Measurements from ENCODE around the gene MICU1.
"Not testable (repeated sequence)": the region's sequence is repeated elsewhere in the genome, so short reads cannot be mapped to it uniquely, and the experiment has no call there.

Gene MICU1

DNA sequence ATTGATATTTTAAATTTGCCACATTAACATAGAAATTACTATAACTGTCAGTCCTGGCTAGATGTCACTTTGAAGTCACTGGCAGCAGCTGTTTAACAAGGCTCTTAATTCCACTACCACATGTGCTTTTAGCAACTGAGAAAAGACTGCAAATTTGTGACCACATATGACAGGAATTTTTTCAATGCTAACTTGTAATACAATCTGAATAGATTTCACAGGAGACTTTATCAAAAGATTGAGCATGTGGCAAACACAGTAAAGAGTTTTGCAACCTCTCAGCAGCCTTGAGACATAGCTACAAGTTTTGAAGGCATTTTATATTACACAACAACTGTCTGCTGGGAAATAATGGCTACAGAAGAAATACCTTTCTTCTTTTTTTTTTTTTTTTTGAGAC, 73.0 kb downstream of the MICU1 start:
- DNase-seq, result no peak

DNA sequence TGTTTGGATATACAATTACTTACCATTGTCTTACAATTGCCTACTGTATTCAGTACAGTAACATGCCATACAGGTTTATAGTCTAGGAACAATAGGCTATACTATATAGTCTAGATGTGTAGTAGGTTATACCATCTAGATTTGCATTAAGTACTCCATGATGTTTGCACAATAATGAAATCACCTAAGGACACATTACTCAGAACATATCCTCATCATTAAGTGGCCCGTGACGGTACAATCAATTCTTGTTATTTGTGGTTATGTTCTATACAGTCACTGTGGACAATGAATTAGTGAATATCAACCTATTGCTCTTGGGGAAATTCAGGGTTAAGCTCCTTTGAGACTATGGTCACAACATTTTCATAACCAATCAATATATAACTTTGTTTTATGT, 75.6 kb downstream of the MICU1 start:
- DNase-seq, result no peak

DNA sequence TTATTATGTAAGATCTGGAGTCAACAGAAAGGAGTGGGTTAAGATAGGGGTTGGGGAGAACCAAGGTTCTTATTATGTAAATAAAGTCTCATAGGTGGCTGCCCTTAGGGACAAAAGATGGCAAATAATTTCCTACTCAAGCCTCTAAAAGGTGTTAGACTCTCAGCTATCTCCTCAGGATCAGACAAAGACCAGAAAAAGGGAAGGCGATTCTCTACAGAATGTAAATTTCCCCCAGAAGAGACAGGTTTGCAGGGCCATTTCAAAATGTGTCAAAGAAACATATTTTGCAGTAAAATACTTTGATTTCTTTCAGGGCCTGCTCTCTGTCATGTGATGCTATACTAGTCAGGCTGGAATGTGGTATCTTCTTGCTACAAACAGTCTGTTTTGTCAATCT, 80.3 kb downstream of the MICU1 start:
- no peak for DNase-seq

DNA sequence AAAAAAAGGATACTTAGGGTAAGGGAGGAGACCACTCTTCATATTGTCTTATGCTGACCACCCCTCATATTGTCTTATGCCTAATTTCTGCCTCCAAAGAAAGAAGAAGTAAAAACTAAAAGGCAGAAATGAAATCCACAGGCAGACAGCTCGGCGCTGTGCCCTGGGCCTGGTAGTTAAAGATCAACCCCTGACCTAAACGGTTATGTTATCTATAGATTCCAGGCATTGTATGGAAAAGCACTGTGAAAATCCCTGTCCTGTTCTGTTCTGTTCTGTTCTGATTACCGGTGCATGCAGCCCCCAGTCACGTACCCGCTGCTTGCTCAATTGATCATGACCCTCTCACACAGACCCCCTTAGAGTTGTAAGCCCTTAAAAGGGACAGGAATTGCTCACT, 82.0 kb downstream of the MICU1 start:
- DNase-seq, result not testable (repeated sequence)

DNA sequence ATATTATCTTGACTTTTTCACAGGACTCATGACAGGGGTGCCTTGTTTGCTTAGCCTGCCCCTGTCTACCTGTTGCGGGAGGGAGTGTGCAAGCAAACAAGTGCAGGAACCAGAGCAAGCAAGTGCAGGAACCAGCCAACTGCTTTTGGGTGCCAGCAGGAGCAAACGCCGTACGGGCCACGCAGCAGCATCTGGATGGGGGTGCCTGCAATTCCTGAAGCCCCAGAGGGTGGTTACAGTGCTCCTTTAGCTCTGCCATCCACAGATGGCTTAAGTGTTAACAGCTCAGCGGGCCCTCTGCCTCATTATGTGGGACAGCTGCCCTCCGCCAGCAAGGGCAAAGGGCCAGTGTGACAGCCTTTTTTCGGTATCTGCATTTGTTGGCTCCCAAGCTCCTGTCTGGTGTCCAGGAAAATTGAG, 83.5 kb downstream of the MICU1 start:
- DNase-seq, result no peak

DNA sequence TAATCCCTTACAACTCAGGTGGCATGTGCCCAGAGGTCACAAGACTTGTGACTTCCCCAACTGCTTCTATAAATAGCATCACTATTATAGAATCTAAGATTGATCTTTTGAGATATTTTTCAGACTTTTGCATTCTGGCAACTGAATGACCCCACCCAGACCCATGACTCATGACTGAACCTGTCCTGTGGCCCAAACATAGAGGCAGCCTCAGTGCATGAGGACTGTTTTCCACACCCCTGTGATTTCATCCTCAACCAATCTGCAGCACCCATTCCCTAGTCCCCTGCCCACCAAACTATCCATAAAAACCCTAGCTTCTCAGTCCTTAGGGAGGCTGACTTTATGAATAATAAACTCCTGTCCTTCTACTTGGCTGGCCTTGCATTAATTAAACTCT, 84.5 kb downstream of the MICU1 start:
- no peak for DNase-seq

DNA sequence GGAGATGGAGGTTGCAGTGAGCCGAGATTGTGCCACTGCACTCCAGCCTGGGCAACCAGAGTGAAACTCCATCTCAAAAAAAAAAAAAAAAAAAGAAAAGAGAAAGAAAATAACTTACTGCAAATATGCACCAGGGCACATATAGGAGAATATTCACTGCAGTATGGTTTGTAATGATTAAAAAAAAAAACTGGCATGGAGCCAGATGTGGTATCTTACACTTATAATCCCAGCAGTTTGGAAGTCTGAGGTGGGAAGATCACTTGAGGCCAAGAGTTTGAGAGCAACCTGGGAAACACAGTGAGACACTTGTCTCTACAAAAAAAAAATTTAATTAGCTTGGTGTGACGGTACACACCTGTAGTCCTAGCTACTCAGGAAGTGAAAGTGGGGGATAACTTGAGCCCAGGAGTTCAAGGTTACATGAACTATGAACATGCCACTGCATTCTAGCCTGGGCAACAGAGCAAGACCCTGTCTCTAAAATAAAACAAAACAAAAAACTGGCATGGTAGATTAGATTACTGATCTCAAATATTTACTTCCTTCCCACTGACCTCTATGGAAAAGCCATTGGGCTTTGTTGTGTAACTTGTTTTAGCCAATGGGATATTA, 85.6 kb downstream of the MICU1 start:
- DNase-seq, result no peak

DNA sequence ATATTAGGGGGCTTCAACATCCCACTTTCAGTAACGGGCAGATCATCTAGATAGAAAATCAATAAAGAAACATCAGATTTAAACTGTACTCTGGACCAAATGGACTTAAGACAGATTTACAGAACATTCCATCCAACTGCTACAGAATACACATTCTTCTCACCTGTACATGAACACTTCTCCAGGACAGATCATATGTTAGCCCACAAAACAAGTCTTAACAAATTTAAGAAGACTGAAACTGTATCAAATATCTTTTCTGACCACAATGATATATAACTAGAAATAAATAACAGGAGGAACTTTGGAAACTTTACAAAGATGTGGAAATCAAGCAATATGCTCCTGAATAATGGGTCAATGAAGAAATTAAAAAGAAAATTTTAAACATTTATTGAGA, 86.7 kb downstream of the MICU1 start:
- no peak for DNase-seq

DNA sequence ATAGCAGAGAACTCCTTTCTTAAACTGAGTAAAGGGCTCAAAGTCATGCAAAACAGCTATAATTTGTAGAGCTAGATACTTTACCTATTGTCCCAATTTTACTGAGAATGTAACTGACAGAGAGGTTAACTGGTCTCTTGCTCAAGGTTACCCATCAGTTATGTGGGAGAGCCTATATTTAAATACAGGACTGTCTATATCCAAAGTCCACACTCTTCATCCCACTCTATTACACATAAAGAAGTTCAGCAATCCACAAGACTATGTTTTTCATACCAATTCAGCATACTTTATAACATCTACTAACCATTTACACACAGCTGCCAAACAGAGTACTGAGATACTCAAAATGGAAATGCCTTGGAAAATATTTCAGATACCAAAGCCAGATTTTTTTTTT, 100.2 kb downstream of the MICU1 start:
- DNase-seq, result no peak

DNA sequence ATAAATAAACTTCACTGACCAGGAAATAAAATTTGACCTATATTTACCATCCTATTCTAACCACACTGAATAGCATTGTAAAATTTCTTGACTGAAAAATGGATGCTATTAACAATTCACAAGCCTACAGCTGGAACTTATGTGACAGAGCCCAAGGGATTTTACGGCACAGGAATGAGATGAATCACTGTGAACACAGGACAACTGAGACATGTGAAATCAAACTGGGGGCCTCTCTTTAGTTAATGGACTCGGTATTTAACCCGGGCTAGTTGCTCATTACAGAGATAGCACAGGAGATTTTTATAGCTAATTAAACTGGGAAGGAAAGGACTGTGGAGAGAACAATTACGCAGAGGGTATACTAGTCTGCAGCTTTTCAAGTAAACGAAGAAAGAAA, 100.6 kb downstream of the MICU1 start:
- no peak for DNase-seq

DNA sequence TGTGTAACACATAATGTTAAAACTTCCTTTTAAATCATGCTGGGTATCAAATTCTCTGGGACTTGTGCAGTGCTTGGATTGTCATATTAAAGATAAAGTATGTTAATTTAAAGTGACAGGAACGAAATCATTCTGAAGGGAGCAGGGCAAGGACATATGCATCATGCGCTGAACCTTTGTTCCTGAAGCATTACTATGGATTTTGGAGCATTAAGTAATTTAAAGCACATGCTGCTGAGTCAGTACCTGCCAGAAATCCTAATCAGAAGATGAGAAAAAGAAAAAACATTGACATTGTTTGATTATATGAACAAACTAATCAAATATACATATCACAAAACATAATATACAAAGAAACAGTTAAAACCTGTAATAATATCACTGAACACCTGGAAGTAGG, 101.4 kb downstream of the MICU1 start:
- DNase-seq, result no peak

DNA sequence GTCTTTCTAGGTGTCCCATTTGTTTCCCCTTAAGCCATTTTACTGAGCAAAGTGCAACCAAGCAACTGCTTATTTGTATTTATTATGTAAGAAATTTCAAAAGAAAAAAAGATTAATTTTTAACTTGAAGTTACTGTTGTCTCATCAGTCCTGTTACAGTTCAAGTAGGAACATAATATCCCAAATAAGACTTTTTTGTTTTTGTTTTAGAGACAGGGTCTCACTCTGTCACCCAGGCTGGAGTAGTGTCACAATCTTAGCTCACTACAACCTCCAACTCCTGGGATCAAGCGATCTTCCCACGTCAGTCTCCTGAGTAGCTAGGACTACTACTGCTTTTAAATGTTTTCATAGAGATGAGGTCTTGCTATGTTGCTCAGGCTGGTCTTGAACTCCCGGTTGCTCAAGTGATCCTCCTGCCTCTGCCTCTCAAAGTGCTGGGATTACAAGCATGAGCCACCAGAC, 101.9 kb downstream of the MICU1 start:
- no peak for DNase-seq

DNA sequence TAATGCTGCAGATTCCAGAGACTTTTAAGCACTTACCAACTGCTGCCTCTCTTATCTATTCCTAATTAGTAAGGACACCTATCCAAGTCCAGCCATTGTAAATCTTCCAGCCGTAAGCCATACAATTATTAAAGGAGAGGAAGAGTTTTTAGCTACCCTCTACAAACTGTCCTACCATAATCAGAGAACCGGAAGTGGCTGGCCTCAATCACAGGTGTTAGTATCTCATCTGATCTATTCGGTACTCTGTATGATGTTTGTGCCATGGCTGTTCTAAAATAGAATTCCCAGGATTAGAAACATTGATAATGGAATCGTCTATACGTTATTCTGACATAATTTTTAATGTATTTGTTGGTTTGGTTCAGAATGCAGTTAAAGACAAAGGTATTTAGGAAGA, 102.8 kb downstream of the MICU1 start:
- no peak for DNase-seq

DNA sequence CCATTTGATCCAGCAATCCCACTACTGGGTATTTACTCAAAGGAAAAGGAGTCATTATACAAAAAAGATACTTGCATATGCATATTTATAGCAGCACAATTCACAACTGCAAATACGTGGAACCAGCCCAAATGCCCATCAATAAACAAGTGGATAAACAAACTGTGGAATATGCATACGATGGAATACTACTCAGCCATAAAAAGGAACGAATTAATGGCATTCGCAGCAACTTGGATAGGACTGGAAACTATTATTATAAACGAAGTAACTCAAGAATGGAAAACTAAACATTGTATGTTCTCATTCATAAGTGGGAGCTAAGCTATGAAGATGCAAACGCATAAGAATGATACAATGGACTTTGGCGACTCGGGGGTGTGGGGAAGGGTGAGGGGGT, 108.6 kb downstream of the MICU1 start:
- DNase-seq, result no peak

DNA sequence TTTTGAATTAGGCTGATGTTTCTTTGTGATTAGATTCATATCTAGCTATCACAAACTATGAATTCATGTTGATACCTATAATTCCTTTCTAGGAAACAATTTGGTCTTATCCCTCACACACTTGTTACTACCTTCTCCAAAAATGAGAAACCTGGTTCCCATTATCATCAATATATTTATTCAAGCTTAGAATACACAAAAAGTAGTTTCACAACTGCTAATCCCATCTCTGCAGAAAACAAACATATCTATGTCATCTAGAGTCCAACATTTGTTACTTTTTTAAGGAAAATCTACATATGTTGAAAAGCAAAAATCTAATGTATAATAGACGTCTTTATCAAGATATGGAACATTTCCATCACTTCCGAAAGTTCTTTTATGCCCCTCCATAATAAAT, 110.4 kb downstream of the MICU1 start:
- DNase-seq, result no peak

DNA sequence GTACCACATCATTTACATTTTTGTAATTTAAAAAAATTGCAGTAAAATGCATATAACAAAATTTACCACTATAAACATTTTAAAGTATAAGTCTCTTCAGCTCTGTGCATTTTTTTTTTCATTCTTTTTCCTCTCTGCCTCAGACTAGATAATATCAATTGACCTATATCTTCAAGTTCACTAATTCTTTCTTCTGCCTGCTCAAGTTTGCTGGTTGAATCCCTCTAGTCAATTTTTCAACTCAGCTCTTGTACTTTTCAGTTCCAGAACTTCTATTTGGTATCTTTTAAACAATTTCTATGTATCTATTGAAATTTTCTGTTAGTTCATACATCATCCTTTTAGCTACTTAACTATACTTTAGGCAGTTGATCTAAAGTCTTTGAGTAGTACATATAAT, 112.0 kb downstream of the MICU1 start:
- DNase-seq, result no peak

DNA sequence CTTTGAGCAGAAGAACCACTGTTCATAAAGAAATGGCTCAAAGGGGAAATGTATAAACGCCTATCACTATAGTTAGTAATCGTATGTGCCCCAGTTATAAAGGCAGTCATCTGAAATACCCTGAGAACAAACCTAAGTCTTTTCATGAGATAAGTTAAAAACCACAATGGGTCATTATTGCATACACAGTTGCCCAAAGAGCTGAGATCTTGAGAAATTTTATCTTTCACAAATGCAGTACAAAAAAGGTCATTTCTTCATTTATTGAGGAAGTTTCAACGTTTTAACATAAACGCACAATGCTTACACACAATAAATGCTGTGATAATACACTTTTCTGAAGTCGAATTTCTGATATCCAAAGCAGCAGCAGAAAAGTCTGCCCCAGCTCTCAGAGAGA, 114.4 kb downstream of the MICU1 start:
- no peak for DNase-seq

DNA sequence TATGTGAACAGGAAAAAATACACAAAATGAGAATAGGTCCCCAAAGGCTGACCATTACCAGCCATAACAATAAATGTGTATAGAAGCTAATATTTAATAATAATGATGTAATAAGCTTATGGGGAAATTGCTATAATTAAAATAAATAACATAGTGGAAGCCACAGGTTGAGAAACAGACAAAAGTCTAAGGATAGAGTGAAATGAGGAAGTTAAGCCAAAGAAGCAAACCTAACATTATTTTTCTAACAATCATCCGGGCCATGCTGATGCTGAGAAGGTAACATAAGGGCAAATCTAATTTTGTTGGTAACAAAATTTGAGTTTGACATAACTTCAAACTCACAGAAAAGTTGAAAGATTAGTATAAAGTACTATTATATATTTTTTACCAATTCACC, 115.9 kb downstream of the MICU1 start:
- DNase-seq, result no peak

DNA sequence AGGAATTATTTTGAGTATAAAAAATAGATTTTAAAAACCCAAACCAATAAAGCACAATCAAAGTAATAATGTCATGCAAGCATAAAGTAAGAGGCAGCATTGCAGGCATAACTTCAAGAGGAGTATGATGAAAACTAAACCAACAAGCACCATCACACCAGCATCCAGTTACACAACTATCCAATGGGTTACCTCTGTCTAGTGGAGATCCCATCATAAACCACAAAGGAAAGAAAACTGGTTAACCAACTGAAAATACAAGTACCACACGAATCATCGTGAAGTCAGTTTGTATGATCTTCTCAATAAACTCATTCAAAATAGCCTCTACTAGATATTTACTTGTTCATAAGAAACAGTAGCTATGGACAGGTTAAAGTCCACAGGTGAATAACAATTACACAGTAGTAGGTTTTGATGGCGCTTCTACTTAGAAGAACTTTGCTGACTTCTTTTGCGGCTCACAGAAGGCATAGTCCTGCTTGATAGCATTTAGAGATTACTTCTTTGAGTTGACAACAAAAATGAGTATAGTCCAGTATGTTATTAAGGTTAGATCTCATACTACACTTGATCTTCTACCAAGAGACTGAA, 116.6 kb downstream of the MICU1 start:
- no peak for DNase-seq

DNA sequence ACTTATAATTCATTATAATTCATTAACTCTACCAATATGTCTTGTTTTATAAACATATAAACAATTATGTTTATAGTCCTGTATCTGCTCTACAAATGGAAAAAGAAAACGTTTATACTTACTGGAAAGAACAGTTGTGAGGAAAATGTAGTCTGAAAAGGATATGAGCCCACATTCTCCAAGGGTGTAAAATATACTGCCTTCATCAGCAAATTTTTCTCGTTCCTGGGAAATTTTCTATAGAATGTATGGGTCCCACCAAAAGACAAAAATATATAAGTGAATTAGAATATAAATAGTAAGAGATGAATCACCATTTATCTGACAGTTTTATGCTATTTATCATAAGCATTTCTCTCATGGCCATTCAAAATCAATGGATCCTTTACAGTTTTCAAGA, 117.8 kb downstream of the MICU1 start:
- no peak for DNase-seq

DNA sequence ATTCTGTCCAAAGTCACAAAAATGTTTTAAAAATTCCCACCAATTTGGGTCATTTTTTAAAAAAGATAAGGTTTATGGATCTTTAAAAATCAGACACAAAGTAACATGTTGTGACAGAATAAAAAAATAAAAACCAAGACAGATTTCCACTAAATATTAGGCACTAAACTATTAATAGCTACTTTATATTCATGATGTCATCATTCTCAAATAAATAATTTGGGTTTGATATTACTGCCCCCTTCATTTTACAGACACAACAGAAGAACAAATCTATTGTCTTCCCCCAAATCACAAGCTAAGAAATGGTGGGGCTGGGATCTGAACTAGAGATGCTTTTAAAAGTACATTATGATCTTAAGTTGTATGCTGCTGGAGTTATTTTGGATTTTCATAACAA, 119.4 kb downstream of the MICU1 start:
- no peak for DNase-seq

DNA sequence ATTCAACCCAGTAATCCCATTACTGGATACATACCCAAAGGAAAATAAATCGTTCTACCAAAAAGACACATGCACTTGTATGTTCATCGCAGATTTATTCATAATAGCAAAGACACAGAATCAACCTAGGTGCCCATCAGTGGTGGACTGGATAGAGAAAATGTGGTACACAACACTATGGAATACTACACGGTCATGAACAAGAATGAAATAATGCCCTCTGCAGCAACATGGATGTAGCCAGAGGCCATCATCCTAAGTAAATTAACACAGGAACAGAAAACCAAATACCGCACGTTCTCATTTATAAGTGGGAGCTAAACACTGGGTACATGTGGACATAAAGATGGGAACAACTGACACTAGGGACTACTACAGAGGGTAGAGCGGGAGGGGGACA, 120.4 kb downstream of the MICU1 start:
- no peak for DNase-seq

DNA sequence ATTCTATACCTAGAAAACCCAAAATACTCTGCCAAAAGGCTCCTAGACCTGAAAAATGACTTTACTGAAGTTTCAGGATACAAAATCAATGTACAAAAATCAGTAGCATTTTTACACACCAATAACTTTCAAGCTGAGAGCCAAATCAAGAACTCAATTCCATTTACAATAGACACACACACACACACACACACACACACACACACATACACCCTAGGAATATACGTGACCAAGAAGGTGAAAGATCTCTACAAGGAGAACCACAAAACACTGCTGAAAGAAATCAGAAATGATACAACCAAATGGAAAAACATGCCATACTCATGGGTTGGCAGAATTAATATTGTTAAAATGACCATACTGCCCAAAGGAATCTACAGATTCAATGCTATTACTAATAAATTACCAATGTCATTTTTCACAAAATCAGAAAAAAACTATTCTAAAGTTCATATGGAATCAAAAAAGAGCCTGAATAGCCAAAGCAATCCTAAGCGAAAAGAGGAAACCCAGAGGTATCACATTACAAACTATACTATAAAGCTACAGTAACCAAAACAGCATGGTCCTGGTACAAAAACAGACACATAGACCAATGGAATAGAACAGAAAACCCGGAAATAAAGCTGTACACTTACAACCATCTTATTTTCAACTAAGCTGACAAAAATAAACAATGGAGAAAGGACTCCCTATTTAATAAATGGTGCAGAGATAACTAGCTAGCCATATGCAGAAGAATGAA, 122.0 kb downstream of the MICU1 start:
- no peak for DNase-seq

DNA sequence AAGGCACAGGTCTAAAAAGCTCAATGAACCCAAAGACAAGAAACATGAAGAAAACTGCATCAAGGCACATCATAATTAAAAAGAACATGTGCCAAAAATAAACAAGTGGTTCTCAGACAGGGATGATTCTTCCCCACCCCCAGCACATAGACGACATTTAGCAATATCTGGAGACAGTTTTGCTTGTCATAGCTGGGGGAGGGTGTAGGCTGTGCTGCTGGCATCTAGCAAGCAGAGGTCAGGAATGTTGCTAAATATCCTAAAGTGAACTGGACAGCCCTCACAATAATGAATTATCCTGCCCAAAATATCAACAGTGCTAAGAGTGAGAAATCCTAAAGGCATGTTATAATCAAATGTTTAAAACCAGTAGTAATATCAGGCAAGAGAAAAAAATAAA, 122.6 kb downstream of the MICU1 start:
- no peak for DNase-seq

DNA sequence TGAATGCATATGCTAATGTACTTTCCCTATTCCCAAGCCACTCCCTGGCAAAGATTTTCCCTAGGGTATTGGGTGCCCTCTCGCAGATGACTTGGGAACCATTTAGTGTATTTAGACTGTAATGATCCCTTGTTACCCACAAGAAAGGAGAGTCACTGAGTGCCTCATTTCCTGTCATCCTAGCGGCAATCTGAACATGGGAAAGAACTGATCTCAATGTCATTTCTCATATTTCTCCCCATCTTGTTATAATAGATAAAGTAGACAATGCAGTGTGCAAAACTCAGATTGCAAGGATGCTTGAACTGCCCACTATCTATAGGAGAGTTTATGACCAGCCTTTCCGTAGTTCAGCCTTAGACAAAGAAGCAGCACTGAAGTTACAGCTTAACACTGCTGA, 123.3 kb downstream of the MICU1 start:
- no peak for DNase-seq
